K562 (cell line): Measurements from ENCODE around the gene POGZ. TPM values are rescaled to one million over a fixed set of nuclear protein-coding genes. Genes with fewer than 3 reads are reported as not detected.
A peak's percentile ranks its signal among the peaks of the same experiment; 100 is the strongest.

Source experiments
- CXXC5 ChIP-seq: fragments of 250-450 bp; sonication (Bioruptor Pico); IDR thresholded peaks from 2 replicates; pipeline ENCODE4 v1.8.0; 2022; ENCODE audit warnings: inconsistent platforms, mild to moderate bottlenecking, moderate library complexity
- GABPA ChIP-seq: fragments of 200-800 bp; sonication (Bioruptor generic); conservative IDR thresholded peaks from 2 replicates; pipeline ENCODE4 v1.6.1; 2016; ENCODE audit warnings: low read depth, missing genetic modification characterization, missing compliant biosample characterization
- MBD1 ChIP-seq: fragments of 250-450 bp; sonication (Bioruptor Pico); IDR thresholded peaks from 2 replicates; pipeline ENCODE4 v1.8.0; 2022; ENCODE audit warnings: inconsistent platforms
- MYC ChIP-seq, 2 experiments: fragments of 250-450 bp in 1 of 2; sonication (Bioruptor Pico) in 1 of 2; IDR thresholded peaks; 2 replicates each; pipeline versions ENCODE4 v1.5.1 to v1.6.1; 2012 to 2021; ENCODE audit warnings: low read depth in 2 of 2, borderline replicate concordance in 1 of 2, improper control_type of control experiment in 1 of 2, low read length in 1 of 2, mild to moderate bottlenecking in 1 of 2, moderate library complexity in 1 of 2
- NR2C1 ChIP-seq, 2 experiments: fragments of 450-650 bp; IDR thresholded peaks; 2 replicates each; pipeline ENCODE4 v1.6.1; 2017; ENCODE audit warnings: mild to moderate bottlenecking in 2 of 2, antibody characterized with exemption in 1 of 2, inconsistent platforms in 1 of 2, missing compliant biosample characterization in 1 of 2, missing genetic modification characterization in 1 of 2
- POLR2AphosphoS2 ChIP-seq: IDR thresholded peaks from 2 replicates; pipeline ENCODE4 v1.6.1; 2012; ENCODE audit warnings: low read length, improper control_type of control experiment
- PURB ChIP-seq: sonication (generic); formaldehyde crosslinking; IDR thresholded peaks from 2 replicates; pipeline ENCODE4 v1.9.0; 2021; ENCODE audit warnings: low read depth, mild to moderate bottlenecking, missing genetic modification reagents
- RBM25 ChIP-seq: fragments of 200-400 bp; formaldehyde crosslinking; IDR thresholded peaks from 2 replicates; pipeline ENCODE4 v1.6.1; 2018; ENCODE audit warnings: low read length, low read depth, moderate library complexity; ENCODE audit not compliant: severe bottlenecking
- REST ChIP-seq, 2 experiments: fragments of 450-650 bp; formaldehyde crosslinking in 1 of 2; IDR thresholded peaks; 2 replicates each; pipeline versions ENCODE4 v1.4.0 to v1.6.1; 2014 to 2020; ENCODE audit warnings: mild to moderate bottlenecking in 2 of 2, borderline replicate concordance in 1 of 2, low read depth in 1 of 2
- TARDBP ChIP-seq: fragments of 450-650 bp; IDR thresholded peaks from 2 replicates; pipeline ENCODE4 v1.6.1; 2016
- TCF15 ChIP-seq: fragments of 250-450 bp; sonication (Bioruptor Pico); IDR thresholded peaks from 2 replicates; pipeline ENCODE4 v1.8.0; 2022; ENCODE audit warnings: moderate library complexity, mild to moderate bottlenecking, inconsistent platforms
- TEAD1 ChIP-seq, 2 experiments: fragments of 450-650 bp in 1 of 2; sonication (generic) in 1 of 2; formaldehyde crosslinking; IDR thresholded peaks; 2 replicates each; pipeline versions ENCODE4 v1.4.0 to v1.8.0; 2020 to 2022; ENCODE audit warnings: mild to moderate bottlenecking in 2 of 2, missing genetic modification reagents in 1 of 2
- THAP7 ChIP-seq: fragments of 250-450 bp; sonication (Bioruptor Pico); IDR thresholded peaks from 2 replicates; pipeline ENCODE4 v1.5.0; 2021
- ZNF121 ChIP-seq: sonication (generic); formaldehyde crosslinking; conservative IDR thresholded peaks from 2 replicates; pipeline ENCODE4 v1.8.0; 2022; ENCODE audit warnings: missing genetic modification reagents
- ZNF695 ChIP-seq: fragments of 450-650 bp; formaldehyde crosslinking; IDR thresholded peaks from 2 replicates; pipeline ENCODE4 v1.4.0; 2020; ENCODE audit warnings: mild to moderate bottlenecking, moderate library complexity
- ZNF707 ChIP-seq: fragments of 250-450 bp; sonication (Bioruptor Pico); conservative IDR thresholded peaks from 2 replicates; pipeline ENCODE4 v1.8.0; 2022; ENCODE audit warnings: inconsistent platforms, mild to moderate bottlenecking, moderate library complexity
- polyA plus RNA-seq, 8 experiments: library from polyadenylated mRNA; depleted of rRNA in 4 of 8; stranded (reverse) in 5 of 8; unstranded in 3 of 8; fragments of >200 nt; fragmentation: Nextera tagmentation in 2 of 8; fragmentation: Illumina TruSeq in 1 of 8; extraction: Ambion mirVana in 2 of 8; extraction: Trizol in 1 of 8; gene quantifications; 2 replicates each; pipeline versions ENCODE4 v1.2.1 to v1.2.3, GENCODE V29; 2011 to 2014; ENCODE audit warnings: inconsistent platforms in 1 of 8, missing spikeins in 1 of 8
- total RNA-seq, 7 experiments: library from RNA; depleted of rRNA in 6 of 7; stranded (reverse); fragments of >200 nt in 6 of 7; fragmentation: Illumina TruSeq in 2 of 7; extraction: Trizol in 2 of 7; gene quantifications; 2 replicates each; pipeline versions ENCODE4 v1.2.1 to v1.2.3, GENCODE V29; 2011 to 2021; ENCODE audit warnings: low replicate concordance in 1 of 7

POGZ gene
- total and polyA plus RNA-seq, 9 of the 15 experiments (the other 6 are each of a cell fraction or from before 2014, with no cell fraction given) = 9.4 to 40.6 (median 21.6) TPM

GRCh38 chr1:151502035-151502700 lies 42.9 kb upstream of the POGZ start (continued):
- TF ChIP-seq MBD1 (CRISPR knock-in tag) (no peak), TARDBP (no peak), PURB (CRISPR knock-in tag) (no peak), THAP7 (no peak), RBM25 (no peak), REST (IDR thresholded peaks at IDR 0.05; ENCODE audit: borderline replicate concordance) (no peak), REST (CRISPR knock-in tag; IDR thresholded peaks at IDR 0.05; ENCODE audit: low read depth) (no peak), ZNF121 (CRISPR knock-in tag) (no peak), NR2C1 (IDR thresholded peaks at IDR 0.05) (no peak), NR2C1 (tag; IDR thresholded peaks at IDR 0.05) (no peak), TEAD1 (CRISPR knock-in tag; IDR thresholded peaks at IDR 0.05) (peak in 1 of 2 experiments; percentile 15; a peak in 1 of 4 replicates), CXXC5 (CRISPR knock-in tag) (no peak), POLR2AphosphoS2 (no peak), TCF15 (CRISPR knock-in tag) (no peak), ZNF707 (no peak), ZNF695 (CRISPR knock-in tag) (no peak), GABPA (no peak), MYC (IDR thresholded peaks at IDR 0.05; ENCODE audit: low read depth, low read length) (0 out of 2 replicates have a peak, but pooled peaks have one; percentile 2), MYC (CRISPR knock-in tag; IDR thresholded peaks at IDR 0.05; ENCODE audit: borderline replicate concordance, low read depth) (no peak)
